Ishikawa (cell line): Measurements from ENCODE around the gene PDE12.

Experiments used
- CREB1 ChIP-seq: IDR thresholded peaks from 2 replicates; pipeline ENCODE4 v1.6.1; 2012; ENCODE audit warnings: low read depth
- EGR1 ChIP-seq: IDR thresholded peaks from 2 replicates; pipeline ENCODE4 v1.6.1; 2012
- EP300 ChIP-seq: IDR thresholded peaks from 2 replicates; pipeline ENCODE4 v1.6.1; 2012; ENCODE audit warnings: borderline replicate concordance
- FOXM1 ChIP-seq: IDR thresholded peaks from 2 replicates; pipeline ENCODE4 v1.6.1; 2012; ENCODE audit warnings: low read depth, borderline replicate concordance
- MAX ChIP-seq: IDR thresholded peaks from 2 replicates; pipeline ENCODE4 v1.6.1; 2012
- NFIC ChIP-seq: IDR thresholded peaks from 2 replicates; pipeline ENCODE4 v1.6.1; 2012
- REST ChIP-seq: IDR thresholded peaks from 2 replicates; pipeline ENCODE4 v1.6.1; 2012; ENCODE audit warnings: low read depth, mild to moderate bottlenecking
- TAF1 ChIP-seq: IDR thresholded peaks from 2 replicates; pipeline ENCODE4 v1.6.1; 2012; ENCODE audit warnings: low read depth, mild to moderate bottlenecking
- TCF12 ChIP-seq: IDR thresholded peaks from 2 replicates; pipeline ENCODE4 v1.6.1; 2012; ENCODE audit warnings: low read depth
- USF1 ChIP-seq: IDR thresholded peaks from 2 replicates; pipeline ENCODE4 v1.6.1; 2012

The PDE12 gene

GRCh38 chr3:57605683-57606082, 49.6 kb downstream of the PDE12 start:
- TF ChIP-seq TAF1 = no peak
- no peak for TF ChIP-seq USF1
- no peak for TF ChIP-seq MAX
- TF ChIP-seq FOXM1 = no peak
- no peak for TF ChIP-seq EP300
- no peak for TF ChIP-seq TCF12
- no peak for TF ChIP-seq REST
- TF ChIP-seq CREB1 = no peak

GRCh38 chr3:57616233-57616632, 60.2 kb downstream of the PDE12 start:
- TF ChIP-seq USF1 (no peak), TAF1 (no peak), TCF12 (no peak), REST (no peak), NFIC (no peak), EGR1 (no peak)
